HG03442 (cell line): ENCODE measurements around the gene SLC2A14.

ENCODE experiments used
- ATAC-seq: cut with Tn5 transposase; IDR thresholded peaks from one replicate; pipeline ENCODE4 v1.9.1; 2021; ENCODE audit warnings: mild to moderate bottlenecking, moderate library complexity; ENCODE audit not compliant: unreplicated experiment

Gene SLC2A14

DNA sequence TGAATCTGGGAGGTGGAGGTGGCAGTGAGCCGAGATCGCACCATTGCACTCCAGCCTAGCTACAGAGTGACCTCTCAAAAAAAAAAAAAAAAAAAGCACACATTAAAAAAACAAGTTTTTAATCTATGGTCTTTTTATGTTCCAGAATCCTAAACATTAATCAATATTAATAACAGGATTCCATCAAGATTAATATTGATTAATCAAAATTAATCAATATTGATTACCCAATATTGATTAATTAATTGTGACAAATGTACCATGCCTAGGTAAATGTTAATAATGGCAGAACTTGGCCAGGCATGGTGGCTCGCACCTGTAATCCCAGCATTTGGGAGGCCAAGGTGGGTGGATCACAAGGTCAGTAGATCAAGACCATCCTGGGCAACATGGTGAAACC lies 91.4 kb downstream of the SLC2A14 start:
- ATAC-seq = no peak

DNA sequence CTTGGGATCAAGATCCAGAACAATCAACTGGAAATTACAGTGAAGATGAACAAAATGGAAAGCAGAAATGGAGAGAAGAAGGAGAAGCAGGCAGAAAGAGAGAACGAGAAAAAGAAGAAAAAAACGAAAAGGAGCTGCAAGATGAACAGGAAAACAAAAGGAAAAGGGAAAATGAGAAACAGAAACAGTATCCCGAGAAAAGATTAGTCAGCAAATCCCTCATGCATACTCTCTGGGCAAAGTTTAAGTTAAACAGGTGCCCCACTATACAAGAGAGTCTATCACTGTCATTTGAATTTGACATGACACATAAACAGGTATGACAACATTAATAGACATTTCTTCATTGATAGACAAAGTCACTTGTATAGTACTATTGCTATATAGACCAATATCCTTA lies 102.7 kb downstream of the SLC2A14 start:
- no peak for ATAC-seq
